NT2/D1 (cell line): ENCODE measurements around the gene TCERG1.

ENCODE experiments used
- SUZ12 ChIP-seq: IDR thresholded peaks from 2 replicates; pipeline ENCODE4 v1.6.1; 2011; ENCODE audit not compliant: insufficient read length, insufficient read depth; ENCODE audit errors: extremely low read depth
- ZNF274 ChIP-seq: IDR thresholded peaks from 2 replicates; pipeline ENCODE4 v1.6.1; 2011; ENCODE audit warnings: mild to moderate bottlenecking, low read depth, low read length

DNA sequence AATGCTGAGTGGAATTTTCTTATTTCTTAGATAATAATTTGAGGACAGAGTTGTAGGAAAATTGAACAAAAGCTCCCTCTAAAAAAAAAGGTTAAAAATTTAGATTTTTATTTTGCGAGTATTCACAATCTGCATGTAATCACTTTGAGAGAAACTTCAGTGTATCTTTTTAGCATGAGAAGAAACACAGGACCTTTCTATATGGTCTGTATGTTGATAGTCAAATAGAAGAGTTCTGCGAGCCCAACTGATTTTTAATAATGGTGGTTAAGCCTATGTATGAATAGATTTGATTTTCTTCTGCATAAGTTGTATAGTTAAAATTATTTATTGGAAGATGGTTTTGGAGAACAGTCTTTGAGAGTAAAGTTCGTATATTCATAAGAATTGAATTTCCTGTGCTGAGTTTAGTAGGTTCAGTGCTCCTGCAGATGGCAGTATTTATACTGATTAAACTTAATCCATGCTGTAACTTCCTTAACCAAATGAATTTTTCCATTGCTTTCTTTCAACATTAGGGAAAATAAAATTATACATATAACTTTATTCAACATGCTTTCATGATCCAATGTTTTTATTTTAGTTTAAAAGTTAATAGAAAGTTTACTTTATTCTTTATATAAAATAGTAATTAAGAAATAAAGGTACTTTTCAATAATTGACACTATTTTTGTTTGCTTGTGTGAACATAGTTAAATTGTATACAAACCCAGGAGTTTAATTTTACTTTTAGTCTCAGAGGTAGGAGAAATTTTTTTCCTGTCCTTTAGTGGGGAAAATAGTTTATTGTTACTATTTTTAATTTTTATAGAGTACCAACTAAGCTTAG is 19.6 kb downstream of the TCERG1 start:
- TF ChIP-seq ZNF274 (no peak), SUZ12 (no peak)
